Bronchial epithelial cell (primary cell): Measurements from ENCODE around the gene PTGIS. TPM values are rescaled to one million over a fixed set of nuclear protein-coding genes. Genes with fewer than 3 reads are reported as not detected.
"Not testable (repeated sequence)": the region's sequence is repeated elsewhere in the genome, so short reads cannot be mapped to it uniquely, and the experiment has no call there.

ENCODE experiments used
- DNase-seq: peaks from one replicate; pipeline ENCODE4 v3.0.0-alpha.2; 2010; ENCODE audit warnings: low read depth
- FAIRE-seq: peaks from 2 replicates; lab custom pipeline; 2011; peaks lifted over from hg19 to GRCh38; lab: Jason Lieb, UNC
- H3K27me3 ChIP-seq: 2 replicates; pipeline ENCODE4 v1.5.1; 2011; ENCODE audit warnings: low read length; ENCODE audit not compliant: control insufficient read depth, insufficient read depth
- H3K36me3 ChIP-seq: 2 replicates; pipeline ENCODE4 v1.5.1; 2011; ENCODE audit warnings: low read length; ENCODE audit not compliant: control insufficient read depth, insufficient read depth
- H3K4me3 ChIP-seq: 2 replicates; pipeline ENCODE4 v1.5.1; 2011; ENCODE audit warnings: mild to moderate bottlenecking, low read depth, low read length, control low read depth
- CTCF ChIP-seq: IDR thresholded peaks from 2 replicates; pipeline ENCODE4 v1.5.1; 2011; ENCODE audit warnings: mild to moderate bottlenecking, moderate library complexity, low read length, control low read depth, inconsistent platforms; ENCODE audit not compliant: insufficient read depth, severe bottlenecking
- total RNA-seq: library from RNA; depleted of rRNA; stranded (reverse); fragments of >200 nt; gene quantifications from 2 replicates; pipeline ENCODE4 v1.2.1, GENCODE V29; 2014

PTGIS gene
- total RNA-seq = 0.13 and 4.7 TPM in 2 replicates

- FAIRE-seq (no peak), DNase-seq (no peak)
- Histone ChIP-seq H3K36me3 (no peaks in the 10 kb centered on the region), H3K27me3 (peaks cover 24% of the 10 kb centered on the region), H3K4me3 (no peak within 1 kb of the TSS)
- TF ChIP-seq CTCF = no peak
Observed at GRCh38 chr20:49567421-49568277, at the start of gene PTGIS. Gene PTGIS, minus strand, starts transcription at chr20:49568137. Its CDS starts 21 bp downstream, at chr20:49568116.

- H3K36me3 ChIP-seq, DNase-seq, FAIRE-seq, H3K4me3 ChIP-seq, H3K27me3 ChIP-seq: not testable (repeated sequence)
Observed at GRCh38 chr20:49617394-49617793, 49.5 kb upstream of the PTGIS start.

GRCh38 chr20:49616154-49617007 lies 48.4 kb upstream of the PTGIS start:
- no peak overlapping the region for H3K4me3 ChIP-seq
- TF ChIP-seq CTCF = no peak
- no peaks in the 10 kb centered on the region for H3K36me3 ChIP-seq
- DNase-seq (no peak), FAIRE-seq (no peak)
- no peaks in the 10 kb centered on the region for H3K27me3 ChIP-seq

GRCh38 chr20:49615401-49616153 lies 47.6 kb upstream of the PTGIS start:
- no peak for DNase-seq
- Histone ChIP-seq H3K27me3 (no peaks in the 10 kb centered on the region), H3K4me3 (no peak overlapping the region), H3K36me3 (no peaks in the 10 kb centered on the region)
- no peak for TF ChIP-seq CTCF
- FAIRE-seq = no peak

DNA sequence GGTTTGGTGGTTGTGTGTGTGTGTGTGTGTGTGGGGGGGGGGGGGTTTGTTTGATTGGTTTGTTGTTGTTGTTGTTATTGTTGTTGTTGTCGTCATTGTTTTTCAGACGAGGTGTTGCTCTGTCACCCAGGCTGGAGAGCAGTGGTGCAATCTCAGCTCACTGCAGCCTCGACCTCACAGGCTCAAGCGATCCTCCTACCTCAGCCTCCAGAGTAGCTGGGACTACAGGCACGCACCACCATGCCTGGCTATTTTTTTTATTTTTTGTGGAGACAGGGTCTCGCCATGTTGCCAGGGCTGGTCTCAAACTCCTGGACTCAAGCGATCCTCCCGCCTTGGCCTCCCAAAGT lies 47.1 kb upstream of the PTGIS start:
- FAIRE-seq, H3K27me3 ChIP-seq, H3K4me3 ChIP-seq, DNase-seq, H3K36me3 ChIP-seq: not testable (repeated sequence)

DNA sequence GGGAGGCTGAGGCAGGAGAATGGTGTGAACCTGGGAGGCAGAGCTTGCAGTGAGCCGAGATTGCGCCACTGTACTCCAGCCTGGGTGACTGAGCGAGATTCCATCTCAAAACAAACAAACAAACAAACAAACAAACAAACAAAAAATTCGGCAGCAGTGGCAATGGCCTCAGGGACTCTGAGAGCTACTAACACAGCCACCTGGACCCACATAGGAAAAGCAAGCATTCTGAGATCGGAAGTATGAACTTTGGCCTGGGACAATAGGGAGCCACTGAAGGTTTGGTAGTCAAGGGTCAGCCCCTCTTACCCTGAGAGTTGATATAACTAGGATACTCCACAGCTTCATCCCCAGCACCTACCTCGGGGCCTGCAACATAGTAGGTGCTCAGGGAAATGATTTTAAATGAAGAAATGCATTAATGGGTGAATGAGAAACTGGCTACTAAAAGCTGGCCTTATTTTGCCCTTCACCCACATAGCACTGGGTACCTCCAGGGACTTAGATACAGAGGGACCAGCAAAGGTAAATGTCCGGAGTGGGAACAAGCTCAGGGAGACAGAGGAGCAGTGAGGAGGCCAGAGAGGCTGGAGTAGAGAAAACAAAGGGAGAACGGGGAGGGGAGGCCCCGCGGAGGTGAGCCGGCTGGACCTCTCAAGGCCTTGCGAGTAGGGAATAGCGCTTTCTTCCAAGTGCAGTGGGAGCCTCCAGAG lies 46.6 kb upstream of the PTGIS start:
- Histone ChIP-seq H3K27me3 (no peaks in the 10 kb centered on the region), H3K36me3 (no peaks in the 10 kb centered on the region), H3K4me3 (no peak overlapping the region)
- DNase-seq (no peak), FAIRE-seq (no peak)
- TF ChIP-seq CTCF = no peak
